Panc1 (cell line): ENCODE results near the gene SEC14L5. TPM values are rescaled to one million over a fixed set of nuclear protein-coding genes. Genes with fewer than 3 reads are reported as not detected.
"Not testable (repeated sequence)": the region's sequence is repeated elsewhere in the genome, so short reads cannot be mapped to it uniquely, and the experiment has no call there.

Source experiments
- ATAC-seq: fragments of 200-7000 bp; cut with Tn5 transposase; 2 replicates; pipeline ENCODE4 v1.9.1; 2020; ENCODE audit warnings: mild to moderate bottlenecking, moderate library complexity
- BruUV-seq: library from RNA; stranded (reverse); fragments of 400-500 nt; replicated peaks from 2 replicates; lab custom pipeline; 2021; lab: Mats Ljungman, UMichigan
- CTCF ChIA-PET: fragments of 300-600 bp; sonication (Branson Sonifier 250); formaldehyde crosslinking; loops from one replicate; lab custom pipeline; 2022; ENCODE audit warnings: antibody characterized with exemption; lab: Charles Lee
- POLR2A ChIA-PET: fragments of 300-600 bp; sonication (Branson Sonifier 250); formaldehyde crosslinking; loops from one replicate; lab custom pipeline; 2022; ENCODE audit warnings: antibody characterized with exemption; lab: Charles Lee
- DNase-seq: peaks from one replicate; pipeline ENCODE4 v3.0.0-alpha.2; 2010; ENCODE audit warnings: low read depth, low spot score
- H3K27ac ChIP-seq: 2 replicates; pipeline ENCODE4 v1.5.1; 2011; ENCODE audit warnings: mild to moderate bottlenecking, low read length, inconsistent platforms
- H3K27me3 ChIP-seq: fragments of 200-500 bp; sonication (Bioruptor generic); 2 replicates; pipeline ENCODE4 v1.6.0; 2014; ENCODE audit warnings: low read length, inconsistent platforms; ENCODE audit not compliant: control insufficient read depth, insufficient read depth
- H3K36me3 ChIP-seq: fragments of 200-500 bp; sonication (Bioruptor generic); 2 replicates; pipeline ENCODE4 v1.5.1; 2014; ENCODE audit warnings: inconsistent platforms, mild to moderate bottlenecking, low read length, moderate library complexity; ENCODE audit not compliant: control insufficient read depth, insufficient read depth
- H3K4me1 ChIP-seq: 2 replicates; pipeline ENCODE4 v1.5.1; 2011; ENCODE audit warnings: inconsistent platforms, mild to moderate bottlenecking, low read length, moderate library complexity; ENCODE audit not compliant: control insufficient read depth, insufficient read depth
- H3K4me3 ChIP-seq, 2 experiments: 2 replicates each; pipeline ENCODE4 v1.5.1; 2011 to 2012; ENCODE audit warnings: low read depth in 2 of 2, low read length in 2 of 2, mild to moderate bottlenecking in 2 of 2, inconsistent platforms in 1 of 2, moderate library complexity in 1 of 2
- H3K9me3 ChIP-seq: fragments of 200-500 bp; sonication (Bioruptor generic); 2 replicates; pipeline ENCODE4 v1.5.1; 2014; ENCODE audit warnings: low read depth, mild to moderate bottlenecking, inconsistent platforms, low read length, moderate library complexity; ENCODE audit not compliant: control insufficient read depth, insufficient read depth
- CTCF ChIP-seq: fragments of 450-650 bp; IDR thresholded peaks from 2 replicates; pipeline ENCODE4 v1.5.1; 2017; ENCODE audit warnings: mild to moderate bottlenecking
- POLR2AphosphoS5 ChIP-seq: IDR thresholded peaks from 2 replicates; pipeline ENCODE4 v1.6.1; 2012; ENCODE audit warnings: mild to moderate bottlenecking, low read depth, low read length, moderate library complexity
- SIN3A ChIP-seq: IDR thresholded peaks from 2 replicates; pipeline ENCODE4 v1.6.1; 2012; ENCODE audit warnings: low read depth, mild to moderate bottlenecking, low read length, moderate library complexity, borderline replicate concordance; ENCODE audit not compliant: insufficient read depth
- TCF7L2 ChIP-seq: IDR thresholded peaks from 2 replicates; pipeline ENCODE4 v1.6.1; 2011; ENCODE audit warnings: mild to moderate bottlenecking, low read depth, low read length, inconsistent platforms
- in situ Hi-C: cut with HindIII; loops from 2 replicates; pipeline ENCODE4 v1.10.0; 2016; ENCODE audit warnings: low sequenced_read_pairs, low pct_unique_long_range_greater_than_20kb
- intact Hi-C: fragments of 100-400 bp; cut with micrococcal nuclease; formaldehyde crosslinking; loops from one replicate; pipeline ENCODE4 v1.10.0; 2022; ENCODE audit not compliant: unreplicated experiment
- total RNA-seq: library from RNA; stranded (reverse); gene quantifications from one replicate; pipeline ENCODE4 v1.2.1, GENCODE V29; 2021; ENCODE audit not compliant: unreplicated experiment
- TF ChIP-seq, protein P1 (sequence below), 2 experiments: IDR thresholded peaks; 2 replicates each; pipeline ENCODE4 v1.6.1; 2011 to 2012; ENCODE audit warnings: low read depth in 2 of 2, control low read depth in 1 of 2, low read length in 1 of 2, mild to moderate bottlenecking in 1 of 2, moderate library complexity in 1 of 2; ENCODE audit not compliant: insufficient read depth in 1 of 2

SEC14L5 gene
- total RNA-seq, 1 experiment from 2014 or later: 0.26 TPM

DNA sequence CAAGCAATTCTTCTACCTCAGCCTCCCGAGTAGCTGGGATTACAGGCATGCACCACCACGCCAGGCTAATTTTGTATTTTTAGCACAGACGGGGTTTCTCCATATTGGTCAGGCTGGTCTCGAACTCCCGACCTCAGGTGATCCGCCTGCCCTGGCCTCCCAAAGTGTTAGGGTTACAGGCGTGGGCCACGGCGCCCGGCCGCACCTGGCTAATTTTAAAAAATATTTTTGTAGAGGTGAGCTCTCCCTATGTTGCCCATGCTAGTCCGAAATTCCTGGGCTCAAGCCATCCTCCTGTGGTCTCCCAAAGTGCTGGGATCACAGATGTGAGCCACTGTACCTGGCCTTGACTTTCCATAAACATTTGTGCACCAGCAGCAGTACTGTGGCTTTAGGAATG, 10.1 kb downstream of the SEC14L5 start:
- intact Hi-C loops, CTCF ChIA-PET, POLR2A ChIA-PET, H3K36me3 ChIP-seq, H3K4me3 ChIP-seq, H3K4me1 ChIP-seq, BruUV-seq, H3K27ac ChIP-seq, H3K9me3 ChIP-seq, DNase-seq, in situ Hi-C loops, H3K27me3 ChIP-seq, ATAC-seq: not testable (repeated sequence)

- intact Hi-C loops (no loop called here), in situ Hi-C loops (no loop called here)
- no peak for ATAC-seq
- no TSS peak for BruUV-seq
- H3K27ac ChIP-seq: no peak overlapping the region
- H3K4me1 ChIP-seq: no peaks in the 10 kb centered on the region
- peaks cover 2% of the 10 kb centered on the region; the same call in 1 of the 2 replicates for H3K27me3 ChIP-seq
- ChIA-PET POLR2A (no interaction called here), CTCF (no interaction called here)
- no peak for DNase-seq
- no peak overlapping the region for H3K4me3 ChIP-seq
- H3K36me3 ChIP-seq: no peaks in the 10 kb centered on the region
- TF ChIP-seq POLR2AphosphoS5: no peak
- TF ChIP-seq SIN3A: no peak
- no peaks in the 10 kb centered on the region for H3K9me3 ChIP-seq
Observed at GRCh38 chr16:4968879-4969483, 10.9 kb downstream of the SEC14L5 start.

DNA sequence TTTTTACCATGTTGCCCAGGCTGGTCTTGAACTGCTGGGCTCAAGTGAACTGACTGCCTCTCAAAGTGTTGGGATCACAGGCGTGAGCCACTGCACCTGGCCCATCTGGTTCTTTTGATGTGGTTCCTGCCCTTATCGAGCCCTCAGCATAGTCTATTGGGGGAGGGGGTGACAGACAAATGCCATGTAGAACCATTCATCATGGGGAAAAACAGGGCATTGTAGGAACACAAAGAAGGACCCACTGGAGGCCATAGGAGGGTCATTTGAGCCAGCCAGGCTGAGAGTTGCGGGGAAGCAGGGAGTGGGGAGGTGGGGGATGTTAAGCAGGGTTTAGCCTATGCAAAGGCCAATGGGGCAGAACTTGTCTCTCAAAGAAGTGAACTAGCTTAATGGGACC, 11.9 kb downstream of the SEC14L5 start:
- Histone ChIP-seq H3K27ac (no peak overlapping the region), H3K4me1 (no peaks in the 10 kb centered on the region), H3K27me3 (peaks cover 2% of the 10 kb centered on the region; the same call in 1 of the 2 replicates), H3K36me3 (no peaks in the 10 kb centered on the region), H3K4me3 (no peak overlapping the region), H3K9me3 (no peaks in the 10 kb centered on the region)
- BruUV-seq: no TSS peak
- in situ Hi-C loops (no loop called here), intact Hi-C loops (no loop called here)
- ATAC-seq (no peak), DNase-seq (no peak)
- ChIA-PET POLR2A (no interaction called here), CTCF (no interaction called here)
- no peak for TF ChIP-seq POLR2AphosphoS5
- no peak for TF ChIP-seq CTCF
- TF ChIP-seq, protein P1, sequence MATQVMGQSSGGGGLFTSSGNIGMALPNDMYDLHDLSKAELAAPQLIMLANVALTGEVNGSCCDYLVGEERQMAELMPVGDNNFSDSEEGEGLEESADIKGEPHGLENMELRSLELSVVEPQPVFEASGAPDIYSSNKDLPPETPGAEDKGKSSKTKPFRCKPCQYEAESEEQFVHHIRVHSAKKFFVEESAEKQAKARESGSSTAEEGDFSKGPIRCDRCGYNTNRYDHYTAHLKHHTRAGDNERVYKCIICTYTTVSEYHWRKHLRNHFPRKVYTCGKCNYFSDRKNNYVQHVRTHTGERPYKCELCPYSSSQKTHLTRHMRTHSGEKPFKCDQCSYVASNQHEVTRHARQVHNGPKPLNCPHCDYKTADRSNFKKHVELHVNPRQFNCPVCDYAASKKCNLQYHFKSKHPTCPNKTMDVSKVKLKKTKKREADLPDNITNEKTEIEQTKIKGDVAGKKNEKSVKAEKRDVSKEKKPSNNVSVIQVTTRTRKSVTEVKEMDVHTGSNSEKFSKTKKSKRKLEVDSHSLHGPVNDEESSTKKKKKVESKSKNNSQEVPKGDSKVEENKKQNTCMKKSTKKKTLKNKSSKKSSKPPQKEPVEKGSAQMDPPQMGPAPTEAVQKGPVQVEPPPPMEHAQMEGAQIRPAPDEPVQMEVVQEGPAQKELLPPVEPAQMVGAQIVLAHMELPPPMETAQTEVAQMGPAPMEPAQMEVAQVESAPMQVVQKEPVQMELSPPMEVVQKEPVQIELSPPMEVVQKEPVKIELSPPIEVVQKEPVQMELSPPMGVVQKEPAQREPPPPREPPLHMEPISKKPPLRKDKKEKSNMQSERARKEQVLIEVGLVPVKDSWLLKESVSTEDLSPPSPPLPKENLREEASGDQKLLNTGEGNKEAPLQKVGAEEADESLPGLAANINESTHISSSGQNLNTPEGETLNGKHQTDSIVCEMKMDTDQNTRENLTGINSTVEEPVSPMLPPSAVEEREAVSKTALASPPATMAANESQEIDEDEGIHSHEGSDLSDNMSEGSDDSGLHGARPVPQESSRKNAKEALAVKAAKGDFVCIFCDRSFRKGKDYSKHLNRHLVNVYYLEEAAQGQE (IDR thresholded peaks at IDR 0.05; ENCODE audit: insufficient read depth in 1 of 2, low read depth in 2 of 2, low read length in 1 of 2): no peak
- no peak for TF ChIP-seq TCF7L2
- TF ChIP-seq SIN3A: no peak
